Activated naive CD8-positive, alpha-beta T cell treated with anti-CD3 and anti-CD28 coated beads for 36 hours (primary cell): ENCODE measurements around the gene GRM8. TPM values are rescaled to one million over a fixed set of nuclear protein-coding genes. Genes with fewer than 3 reads are reported as not detected.

Experiments
- DNase-seq: peaks from one replicate; pipeline ENCODE4 v3.0.0; 2021
- H3K27ac Mint-ChIP-seq: one replicate; pipeline ENCODE4 v1.8.0; 2022; ENCODE audit warnings: mild to moderate bottlenecking, moderate library complexity, mixed read lengths
- H3K27me3 Mint-ChIP-seq: one replicate; pipeline ENCODE4 v1.8.0; 2022; ENCODE audit warnings: mild to moderate bottlenecking, mixed read lengths
- H3K36me3 Mint-ChIP-seq: one replicate; pipeline ENCODE4 v1.8.0; 2021; ENCODE audit warnings: mild to moderate bottlenecking, mixed read lengths
- H3K4me1 Mint-ChIP-seq: one replicate; pipeline ENCODE4 v1.8.0; 2021; ENCODE audit warnings: mixed read lengths
- H3K4me3 Mint-ChIP-seq: one replicate; pipeline ENCODE4 v1.8.0; 2022; ENCODE audit warnings: mild to moderate bottlenecking, moderate library complexity, mixed read lengths
- H3K9me3 Mint-ChIP-seq: one replicate; pipeline ENCODE4 v1.8.0; 2022; ENCODE audit warnings: mixed read lengths
- total RNA-seq, 2 experiments: library from RNA; stranded (reverse); gene quantifications; one replicate each; pipeline ENCODE4 v1.2.3, GENCODE V29; 2021

GRM8 gene
- total RNA-seq, 2 experiments from 2014 or later = not detected

DNA sequence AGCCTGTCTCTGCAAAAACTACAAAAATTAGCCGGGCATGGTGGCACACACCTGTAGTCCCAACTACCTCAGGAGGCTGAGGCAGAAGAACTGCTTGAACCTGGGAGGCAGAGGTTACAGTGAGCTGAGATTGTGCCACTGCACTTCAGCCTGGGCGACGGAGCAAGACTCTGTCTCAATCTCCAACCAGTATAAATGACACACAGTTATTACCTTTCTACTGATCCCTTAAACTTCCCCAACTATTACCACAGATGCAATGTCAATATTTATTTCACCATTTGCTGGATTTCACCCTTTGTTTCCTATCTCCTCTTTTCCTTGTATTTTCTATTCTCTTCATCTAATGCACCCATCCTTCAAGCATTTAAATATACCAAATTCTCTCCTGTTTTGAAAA is 431.8 kb downstream of the GRM8 start:
- Mint-ChIP-seq H3K36me3 (no peaks in the 10 kb centered on the region), H3K4me3 (no peak overlapping the region), H3K27me3 (peaks cover 4% of the 10 kb centered on the region), H3K4me1 (no peaks in the 10 kb centered on the region), H3K27ac (no peak overlapping the region), H3K9me3 (no peaks in the 10 kb centered on the region)
- DNase-seq = no peak

GRCh38 chr7:126819197-126819484 is 433.6 kb downstream of the GRM8 start:
- Mint-ChIP-seq H3K4me3 (no peak overlapping the region), H3K4me1 (no peaks in the 10 kb centered on the region)

GRCh38 chr7:126818393-126819196 is 434.1 kb downstream of the GRM8 start:
- no peak for DNase-seq
- H3K27me3 Mint-ChIP-seq = peaks cover 4% of the 10 kb centered on the region
- H3K27ac Mint-ChIP-seq = no peak overlapping the region
- H3K4me3 Mint-ChIP-seq = no peak overlapping the region
- no peaks in the 10 kb centered on the region for H3K4me1 Mint-ChIP-seq
- no peaks in the 10 kb centered on the region for H3K9me3 Mint-ChIP-seq
- H3K36me3 Mint-ChIP-seq = no peaks in the 10 kb centered on the region

More at GRCh38 chr7:126819197-126819484, 433.6 kb downstream of the GRM8 start:
- no peak overlapping the region for H3K27ac Mint-ChIP-seq
- H3K27me3 Mint-ChIP-seq = peaks cover 4% of the 10 kb centered on the region
- H3K9me3 Mint-ChIP-seq = no peaks in the 10 kb centered on the region
- H3K36me3 Mint-ChIP-seq = no peaks in the 10 kb centered on the region
- no peak for DNase-seq

GRCh38 chr7:126809188-126809587 is 443.6 kb downstream of the GRM8 start:
- no peak overlapping the region for H3K27ac Mint-ChIP-seq
- H3K36me3 Mint-ChIP-seq = no peaks in the 10 kb centered on the region
- H3K4me3 Mint-ChIP-seq = no peak overlapping the region
- H3K27me3 Mint-ChIP-seq = peaks cover 10% of the 10 kb centered on the region
- no peaks in the 10 kb centered on the region for H3K9me3 Mint-ChIP-seq
- DNase-seq = no peak
- H3K4me1 Mint-ChIP-seq = no peaks in the 10 kb centered on the region

DNA sequence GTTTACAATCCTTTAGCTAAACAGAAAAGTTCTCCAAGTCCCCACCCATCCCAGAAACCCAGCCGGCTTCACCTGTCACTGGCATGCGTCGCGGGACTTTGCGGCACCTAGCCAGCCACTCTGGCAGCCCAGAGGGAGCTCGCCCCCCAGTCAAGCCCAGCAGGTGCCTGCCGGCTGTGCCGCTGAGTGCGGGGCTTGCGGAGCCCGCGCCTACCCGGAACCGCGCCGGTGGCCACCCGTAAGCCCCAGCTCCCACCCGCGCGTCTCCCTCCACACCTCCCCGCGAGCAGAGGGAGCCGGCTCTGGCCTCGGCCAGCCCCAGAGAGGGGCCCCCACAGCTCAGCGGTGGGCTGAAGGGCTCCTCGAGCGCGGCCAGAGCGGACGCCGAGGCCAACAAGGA is 446.1 kb downstream of the GRM8 start:
- Mint-ChIP-seq H3K9me3 (no peaks in the 10 kb centered on the region), H3K27ac (no peak overlapping the region), H3K27me3 (peaks cover 10% of the 10 kb centered on the region), H3K4me1 (no peaks in the 10 kb centered on the region), H3K4me3 (no peak overlapping the region), H3K36me3 (no peaks in the 10 kb centered on the region)
- no peak for DNase-seq

- peaks cover 10% of the 10 kb centered on the region for H3K27me3 Mint-ChIP-seq
- DNase-seq = no peak
- H3K27ac Mint-ChIP-seq = no peak overlapping the region
- no peaks in the 10 kb centered on the region for H3K36me3 Mint-ChIP-seq
- H3K4me3 Mint-ChIP-seq = no peak overlapping the region
- no peaks in the 10 kb centered on the region for H3K4me1 Mint-ChIP-seq
- no peaks in the 10 kb centered on the region for H3K9me3 Mint-ChIP-seq
Measured at GRCh38 chr7:126805351-126805750, 447.4 kb downstream of the GRM8 start.

DNA sequence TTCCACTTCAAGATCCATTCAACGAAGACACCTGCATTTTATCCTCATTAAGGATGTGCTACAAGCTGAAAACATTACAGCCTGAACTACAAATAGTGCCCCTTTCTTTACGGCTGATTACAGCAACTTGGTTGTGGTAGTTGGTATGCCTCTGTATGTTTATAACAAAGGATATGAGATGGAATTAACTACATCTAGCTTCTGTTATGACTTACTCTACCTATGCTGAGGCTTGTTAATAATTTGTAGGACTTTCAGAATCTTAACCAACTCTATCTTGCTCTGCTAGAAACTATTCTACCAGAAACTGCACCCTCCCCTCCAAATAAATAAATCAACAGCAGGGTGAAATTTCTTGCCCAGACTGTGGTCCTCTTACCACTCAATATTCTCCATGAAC is 448.1 kb downstream of the GRM8 start:
- Mint-ChIP-seq H3K36me3 (no peaks in the 10 kb centered on the region), H3K27ac (no peak overlapping the region), H3K4me3 (no peak overlapping the region), H3K27me3 (peaks cover 10% of the 10 kb centered on the region), H3K9me3 (no peaks in the 10 kb centered on the region), H3K4me1 (no peaks in the 10 kb centered on the region)
- no peak for DNase-seq

DNA sequence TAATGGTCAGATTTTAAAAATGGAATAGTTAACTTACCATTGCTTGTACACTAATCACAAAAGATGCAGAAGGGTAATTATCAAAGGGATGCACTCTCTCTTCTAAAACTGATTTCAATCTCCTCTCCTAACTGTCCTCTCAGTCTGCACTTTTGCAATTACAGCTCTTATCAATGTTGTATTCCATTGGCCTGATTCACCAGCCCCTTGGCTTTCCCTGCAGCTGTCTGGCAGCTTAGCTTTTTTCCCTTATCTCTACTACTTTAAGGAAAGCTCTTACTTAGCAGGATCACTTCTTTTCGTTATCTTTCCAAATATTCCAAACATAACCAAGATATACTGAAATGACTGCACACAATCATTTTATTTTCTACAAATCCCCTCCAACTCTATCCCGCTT is 448.8 kb downstream of the GRM8 start:
- Mint-ChIP-seq H3K27ac (no peak overlapping the region), H3K4me1 (no peaks in the 10 kb centered on the region), H3K4me3 (no peak overlapping the region), H3K27me3 (peaks cover 10% of the 10 kb centered on the region), H3K36me3 (no peaks in the 10 kb centered on the region), H3K9me3 (no peaks in the 10 kb centered on the region)
- DNase-seq = no peak

DNA sequence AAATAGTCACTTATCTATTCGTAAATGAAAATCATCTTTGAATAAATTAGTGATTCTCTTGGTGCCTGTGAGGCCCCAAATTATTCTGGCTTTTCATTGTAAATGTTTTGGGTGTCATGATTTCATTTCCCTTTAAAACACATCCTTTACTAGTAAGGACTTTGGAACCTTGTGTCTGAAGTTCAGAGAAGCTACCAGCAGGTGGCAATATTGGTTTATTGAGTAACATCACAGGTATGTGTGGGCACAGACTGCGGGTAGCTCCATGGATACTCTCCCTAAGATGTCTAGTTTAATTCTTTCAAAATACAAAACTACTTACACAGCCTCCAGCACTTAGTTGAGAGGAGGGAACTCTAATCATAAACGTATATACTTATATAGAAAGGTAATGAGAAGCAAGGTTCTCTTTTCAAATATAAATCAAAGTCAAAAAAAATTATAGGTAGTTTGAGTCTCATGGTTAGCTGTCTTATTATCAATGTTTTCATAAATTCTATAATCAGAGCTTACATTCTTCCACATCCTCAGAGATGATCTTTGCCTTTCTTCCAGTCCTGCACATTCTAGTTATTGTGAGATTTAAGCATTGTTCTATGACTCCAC is 449.6 kb downstream of the GRM8 start:
- peak; percentile 9 for DNase-seq
- no peaks in the 10 kb centered on the region for H3K36me3 Mint-ChIP-seq
- H3K4me3 Mint-ChIP-seq = no peak overlapping the region
- no peak overlapping the region for H3K27ac Mint-ChIP-seq
- no peaks in the 10 kb centered on the region for H3K4me1 Mint-ChIP-seq
- peaks cover 10% of the 10 kb centered on the region for H3K27me3 Mint-ChIP-seq
- H3K9me3 Mint-ChIP-seq = no peaks in the 10 kb centered on the region

DNA sequence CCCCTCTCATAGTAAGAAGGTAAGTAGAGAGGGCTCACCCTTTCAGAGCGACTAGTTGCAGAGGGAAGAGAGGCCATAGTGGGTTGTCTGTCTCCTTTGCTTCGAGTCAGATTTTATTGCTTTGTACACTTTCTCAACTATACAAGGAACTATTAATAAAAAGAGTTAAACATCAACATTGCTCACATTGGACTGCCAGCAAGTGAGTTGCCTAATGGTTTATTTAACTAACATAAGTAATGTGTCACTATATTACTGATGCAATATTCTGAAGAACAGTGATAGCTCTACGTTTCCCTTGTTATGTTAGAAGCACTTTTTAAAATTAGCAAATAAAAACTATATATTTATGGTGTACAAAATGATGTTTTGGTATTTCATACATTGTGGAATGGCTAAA is 451.0 kb downstream of the GRM8 start:
- no peaks in the 10 kb centered on the region for H3K4me1 Mint-ChIP-seq
- no peaks in the 10 kb centered on the region for H3K9me3 Mint-ChIP-seq
- no peaks in the 10 kb centered on the region for H3K36me3 Mint-ChIP-seq
- no peak for DNase-seq
- H3K27me3 Mint-ChIP-seq = peaks cover 10% of the 10 kb centered on the region
- H3K4me3 Mint-ChIP-seq = no peak overlapping the region
- H3K27ac Mint-ChIP-seq = no peak overlapping the region

DNA sequence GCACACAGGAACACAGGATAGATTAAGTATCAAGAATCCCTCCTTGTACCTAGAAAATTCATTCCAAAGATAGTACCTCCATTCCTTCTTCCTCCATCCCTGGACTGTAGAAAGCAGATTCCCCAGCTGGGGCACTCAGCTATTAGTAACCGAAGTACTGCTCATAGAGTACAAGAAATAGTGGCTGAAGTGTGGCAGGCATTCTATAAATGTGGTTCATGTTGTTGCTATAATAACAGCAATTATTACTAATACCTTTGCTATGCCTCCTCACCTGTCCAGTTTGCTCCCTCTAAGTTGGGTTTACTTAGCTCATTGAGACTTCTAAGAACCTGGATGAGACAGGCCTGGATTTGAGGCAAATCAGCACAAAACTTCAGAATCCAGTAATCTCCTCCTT is 453.2 kb downstream of the GRM8 start:
- no peaks in the 10 kb centered on the region for H3K36me3 Mint-ChIP-seq
- no peaks in the 10 kb centered on the region for H3K4me1 Mint-ChIP-seq
- DNase-seq = no peak
- H3K4me3 Mint-ChIP-seq = no peak overlapping the region
- no peaks in the 10 kb centered on the region for H3K9me3 Mint-ChIP-seq
- no peak overlapping the region for H3K27ac Mint-ChIP-seq
- H3K27me3 Mint-ChIP-seq = no peaks in the 10 kb centered on the region

- H3K36me3 Mint-ChIP-seq = no peaks in the 10 kb centered on the region
- no peak overlapping the region for H3K4me3 Mint-ChIP-seq
- H3K4me1 Mint-ChIP-seq = no peaks in the 10 kb centered on the region
- H3K27ac Mint-ChIP-seq = no peak overlapping the region
- H3K9me3 Mint-ChIP-seq = no peaks in the 10 kb centered on the region
- DNase-seq = no peak
- H3K27me3 Mint-ChIP-seq = no peaks in the 10 kb centered on the region
Measured at GRCh38 chr7:126792521-126792920, 460.2 kb downstream of the GRM8 start.

- no peaks in the 10 kb centered on the region for H3K36me3 Mint-ChIP-seq
- DNase-seq = no peak
- no peaks in the 10 kb centered on the region for H3K4me1 Mint-ChIP-seq
- no peaks in the 10 kb centered on the region for H3K27me3 Mint-ChIP-seq
- H3K4me3 Mint-ChIP-seq = no peak overlapping the region
- no peaks in the 10 kb centered on the region for H3K9me3 Mint-ChIP-seq
- no peak overlapping the region for H3K27ac Mint-ChIP-seq
Measured at GRCh38 chr7:126791306-126791705, 461.4 kb downstream of the GRM8 start.

DNA sequence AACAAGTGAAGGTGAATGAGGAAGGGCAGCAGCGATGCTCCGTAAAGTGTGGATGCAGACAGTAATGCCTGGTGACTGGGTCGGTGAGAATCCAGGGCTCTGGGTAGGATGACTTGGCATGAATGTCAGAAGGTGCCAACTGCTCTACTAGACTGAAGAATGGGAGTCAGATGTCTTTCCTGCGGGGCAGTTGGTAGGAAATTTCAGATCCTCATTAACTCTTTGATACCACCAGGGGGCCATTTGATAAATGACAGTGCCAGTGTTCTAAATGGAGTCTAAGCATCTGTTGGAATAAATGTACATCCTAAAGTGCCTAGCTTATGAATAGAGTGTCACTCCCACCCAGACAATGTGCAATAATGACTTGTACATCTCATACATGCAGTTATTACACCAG is 462.0 kb downstream of the GRM8 start:
- H3K4me1 Mint-ChIP-seq = no peaks in the 10 kb centered on the region
- no peaks in the 10 kb centered on the region for H3K36me3 Mint-ChIP-seq
- H3K9me3 Mint-ChIP-seq = no peaks in the 10 kb centered on the region
- no peak for DNase-seq
- H3K4me3 Mint-ChIP-seq = no peak overlapping the region
- no peak overlapping the region for H3K27ac Mint-ChIP-seq
- no peaks in the 10 kb centered on the region for H3K27me3 Mint-ChIP-seq

- DNase-seq = no peak
- no peaks in the 10 kb centered on the region for H3K36me3 Mint-ChIP-seq
- H3K27me3 Mint-ChIP-seq = peaks cover 4% of the 10 kb centered on the region
- no peaks in the 10 kb centered on the region for H3K9me3 Mint-ChIP-seq
- no peaks in the 10 kb centered on the region for H3K4me1 Mint-ChIP-seq
- H3K4me3 Mint-ChIP-seq = no peak overlapping the region
- H3K27ac Mint-ChIP-seq = no peak overlapping the region
Measured at GRCh38 chr7:126783613-126784012, 469.1 kb downstream of the GRM8 start.

DNA sequence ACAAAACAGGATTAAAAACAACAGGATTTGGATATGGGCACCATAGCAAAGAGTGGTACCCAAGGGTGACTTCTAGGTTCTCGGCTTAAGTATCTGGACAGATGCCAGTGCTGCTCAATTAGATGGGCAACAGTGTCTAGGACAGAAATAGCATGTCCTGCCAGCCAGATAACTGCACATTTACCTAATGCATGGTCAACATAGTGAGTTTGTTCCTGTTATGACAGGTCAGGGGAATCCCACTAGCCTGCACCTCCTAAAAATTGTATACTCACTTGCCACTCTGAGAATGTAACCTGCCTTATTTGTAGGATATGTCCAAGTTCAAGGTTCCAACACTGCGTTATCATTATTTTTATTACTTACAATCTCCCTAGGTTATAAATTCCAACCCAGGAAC is 471.7 kb downstream of the GRM8 start:
- no peaks in the 10 kb centered on the region for H3K36me3 Mint-ChIP-seq
- H3K4me3 Mint-ChIP-seq = no peak overlapping the region
- no peaks in the 10 kb centered on the region for H3K4me1 Mint-ChIP-seq
- peaks cover 4% of the 10 kb centered on the region for H3K27me3 Mint-ChIP-seq
- H3K9me3 Mint-ChIP-seq = no peaks in the 10 kb centered on the region
- DNase-seq = no peak
- no peak overlapping the region for H3K27ac Mint-ChIP-seq
